Glomerular visceral epithelial cell (primary cell): Measurements from ENCODE around the gene MYADML2.

Experiments used
- DNase-seq: peaks from one replicate; pipeline ENCODE4 v3.0.0-alpha.2; 2016; ENCODE audit errors: extremely low spot score

Gene MYADML2

DNA sequence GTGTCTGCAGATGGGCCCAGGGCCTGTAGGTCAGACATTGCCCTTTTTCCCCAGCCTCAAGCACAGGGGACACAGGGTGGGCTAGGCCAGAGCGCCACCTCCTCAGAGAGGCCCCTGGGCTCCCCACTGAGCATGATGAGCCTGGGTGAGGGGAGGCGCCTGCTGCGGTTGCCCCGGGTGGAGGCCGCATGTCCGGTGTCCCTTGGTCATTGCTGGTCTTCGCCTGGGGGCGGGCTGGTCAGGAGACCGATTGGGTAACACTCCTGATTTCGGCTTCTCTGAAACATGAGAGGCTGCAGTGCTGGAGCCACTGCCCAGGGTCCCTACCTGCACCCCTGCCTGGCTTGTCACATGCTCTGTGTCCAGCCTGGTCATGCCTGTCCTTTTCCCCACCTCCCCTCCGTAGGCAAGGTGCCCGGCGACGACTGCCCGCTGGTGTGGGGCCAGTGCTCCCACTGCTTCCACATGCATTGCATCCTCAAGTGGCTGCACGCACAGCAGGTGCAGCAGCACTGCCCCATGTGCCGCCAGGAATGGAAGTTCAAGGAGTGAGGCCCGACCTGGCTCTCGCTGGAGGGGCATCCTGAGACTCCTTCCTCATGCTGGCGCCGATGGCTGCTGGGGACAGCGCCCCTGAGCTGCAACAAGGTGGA, 47.4 kb downstream of the MYADML2 start:
- no peak for DNase-seq

GRCh38 chr17:81898885-81899284, 48.1 kb downstream of the MYADML2 start:
- no peak for DNase-seq

DNA sequence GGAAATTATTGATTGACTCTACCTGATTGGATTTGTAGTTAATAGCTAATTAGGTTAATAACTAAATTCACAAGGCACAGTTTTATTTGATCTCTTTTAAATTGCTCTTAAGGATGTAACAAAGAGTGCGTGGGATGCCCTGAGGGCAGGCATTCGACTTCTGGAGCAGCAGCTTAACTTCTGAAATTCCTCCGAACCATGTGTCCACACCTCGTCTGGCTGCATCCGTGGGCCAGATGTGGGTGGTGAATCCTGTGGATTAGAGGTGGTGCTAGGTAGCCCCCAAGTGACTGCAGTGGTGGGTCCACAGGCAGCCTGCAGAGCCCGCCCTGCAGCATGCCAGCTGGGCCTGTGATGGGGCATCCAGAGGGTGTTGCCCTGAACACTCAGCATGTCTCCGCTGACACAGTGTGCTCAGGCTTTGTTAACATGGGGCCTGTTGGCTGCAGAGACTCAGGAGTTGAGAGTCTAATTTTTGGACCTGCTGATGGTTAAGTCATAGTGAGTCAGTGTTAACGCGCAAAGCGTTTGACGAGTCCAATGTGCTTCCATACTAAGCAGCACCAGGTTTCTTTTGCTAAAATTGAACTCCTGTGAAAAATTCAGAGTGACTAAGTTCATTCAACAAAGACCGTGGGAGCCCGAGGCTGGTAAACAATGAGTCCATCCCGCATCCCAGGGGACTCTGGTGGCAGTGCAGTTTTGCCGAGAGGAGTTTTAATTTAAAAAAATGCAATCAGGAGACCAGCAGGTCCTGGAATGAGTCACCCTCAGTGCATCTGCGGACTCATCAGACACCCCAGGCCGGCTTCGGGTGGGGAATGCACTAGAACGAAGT, 48.8 kb downstream of the MYADML2 start:
- DNase-seq, result peak; percentile 56

- DNase-seq, result no peak
Measured at GRCh38 chr17:81895400-81895799, 51.6 kb downstream of the MYADML2 start.

DNA sequence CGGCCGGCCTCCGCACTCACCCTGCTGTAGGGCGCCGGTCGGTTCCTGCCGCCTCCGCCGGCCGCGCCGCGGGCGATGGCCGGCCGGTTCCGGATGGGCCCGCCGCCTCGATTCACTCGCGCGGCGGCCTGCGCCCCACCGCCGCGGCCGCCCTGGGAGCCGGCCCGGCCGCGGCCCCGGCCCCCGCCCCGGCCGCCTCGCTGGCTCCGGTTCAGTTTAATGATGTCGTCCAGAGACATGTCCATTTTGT, 55.8 kb downstream of the MYADML2 start:
- no peak for DNase-seq

GRCh38 chr17:81890447-81891302, 56.4 kb downstream of the MYADML2 start:
- no peak for DNase-seq
